BJ (cell line): Measurements from ENCODE around the gene CRYGN. TPM values are rescaled to one million over a fixed set of nuclear protein-coding genes. Genes with fewer than 3 reads are reported as not detected.

ENCODE experiments used
- CTCF ChIA-PET: fragments of 350-600 bp; formaldehyde crosslinking; extraction: SDS; loops from one replicate; lab custom pipeline; 2021; ENCODE audit warnings: antibody characterized with exemption, inconsistent platforms; lab: Yijun Ruan, JAX
- POLR2A ChIA-PET: fragments of 300-600 bp; sonication (Branson Sonifier 250); formaldehyde crosslinking; extraction: SDS; loops from one replicate; lab custom pipeline; 2021; ENCODE audit warnings: antibody characterized with exemption; lab: Charles Lee
- DNase-seq: peaks from one replicate; pipeline ENCODE4 v3.0.0-alpha.2; 2011; ENCODE audit warnings: low read depth
- H3K27me3 ChIP-seq: 2 replicates; pipeline ENCODE4 v1.6.0; 2011; ENCODE audit warnings: low read length; ENCODE audit not compliant: control insufficient read depth, insufficient read depth
- H3K36me3 ChIP-seq: 2 replicates; pipeline ENCODE4 v1.5.1; 2011; ENCODE audit warnings: low read length; ENCODE audit not compliant: control insufficient read depth, insufficient read depth
- H3K4me3 ChIP-seq: 2 replicates; pipeline ENCODE4 v1.5.1; 2011; ENCODE audit warnings: low read depth, mild to moderate bottlenecking, control low read depth, low read length
- CTCF ChIP-seq: IDR thresholded peaks from 2 replicates; pipeline ENCODE4 v1.5.1; 2011; ENCODE audit warnings: low read depth, mild to moderate bottlenecking, control low read depth, inconsistent platforms, low read length, moderate library complexity; ENCODE audit not compliant: insufficient read depth
- polyA plus RNA-seq: library from polyadenylated mRNA; depleted of rRNA; stranded (reverse); fragments of >200 nt; gene quantifications from 2 replicates; pipeline ENCODE4 v1.2.3, GENCODE V29; 2011

The CRYGN gene
- polyA plus RNA-seq, 1 experiment: 0.10 TPM

- no peak for TF ChIP-seq CTCF
- Histone ChIP-seq H3K4me3 (no peak overlapping the region), H3K27me3 (peaks cover 11% of the 10 kb centered on the region), H3K36me3 (no peaks in the 10 kb centered on the region)
- ChIA-PET POLR2A (no interaction called here), CTCF (interaction anchor here (0.8 to 2.2 kb wide), 5 partner anchors 8 to 341 kb away, joined by 3 to 9 read pairs (median 5); no protein-coding TSS in a partner anchor)
- no peak for DNase-seq
Measured at GRCh38 chr7:151440799-151441445, 981 bp upstream of the CRYGN start.

DNA sequence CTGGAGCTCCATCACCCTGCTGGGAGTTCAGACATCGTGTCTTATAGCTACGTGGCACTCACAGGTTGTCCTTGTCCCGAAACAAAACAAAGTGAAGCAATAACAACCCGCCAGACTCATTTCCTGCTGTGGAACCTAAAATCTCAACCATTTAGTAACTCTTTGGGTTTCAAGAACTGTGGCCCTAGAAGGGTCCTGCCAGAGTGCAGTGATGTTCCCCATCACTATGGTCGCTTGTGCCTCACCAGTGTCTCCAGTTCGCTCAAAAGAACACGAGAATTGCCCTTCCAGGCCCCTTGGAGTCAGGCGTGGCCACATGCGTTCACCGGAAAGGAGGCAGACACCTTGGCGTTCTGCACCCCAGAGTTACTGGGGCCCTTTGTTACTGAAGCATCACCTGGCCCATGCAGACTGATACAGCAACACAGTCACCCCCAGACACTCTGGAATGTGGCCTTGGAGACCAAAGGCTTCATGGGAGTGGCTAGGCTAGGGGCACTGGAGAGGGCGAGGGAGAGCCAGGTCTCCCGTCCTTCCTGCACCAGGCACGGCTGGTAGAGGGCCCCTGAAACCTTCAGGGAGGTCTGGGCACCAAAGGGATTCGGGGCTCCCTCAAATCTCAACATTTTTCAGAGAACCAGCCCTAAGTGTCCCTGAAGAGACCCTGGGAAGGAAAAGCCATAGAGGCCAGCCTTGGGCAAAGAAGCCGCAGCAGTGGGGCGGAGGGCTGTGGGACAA lies 908 bp downstream of the CRYGN start:
- DNase-seq: no peak
- TF ChIP-seq CTCF: no peak

DNA sequence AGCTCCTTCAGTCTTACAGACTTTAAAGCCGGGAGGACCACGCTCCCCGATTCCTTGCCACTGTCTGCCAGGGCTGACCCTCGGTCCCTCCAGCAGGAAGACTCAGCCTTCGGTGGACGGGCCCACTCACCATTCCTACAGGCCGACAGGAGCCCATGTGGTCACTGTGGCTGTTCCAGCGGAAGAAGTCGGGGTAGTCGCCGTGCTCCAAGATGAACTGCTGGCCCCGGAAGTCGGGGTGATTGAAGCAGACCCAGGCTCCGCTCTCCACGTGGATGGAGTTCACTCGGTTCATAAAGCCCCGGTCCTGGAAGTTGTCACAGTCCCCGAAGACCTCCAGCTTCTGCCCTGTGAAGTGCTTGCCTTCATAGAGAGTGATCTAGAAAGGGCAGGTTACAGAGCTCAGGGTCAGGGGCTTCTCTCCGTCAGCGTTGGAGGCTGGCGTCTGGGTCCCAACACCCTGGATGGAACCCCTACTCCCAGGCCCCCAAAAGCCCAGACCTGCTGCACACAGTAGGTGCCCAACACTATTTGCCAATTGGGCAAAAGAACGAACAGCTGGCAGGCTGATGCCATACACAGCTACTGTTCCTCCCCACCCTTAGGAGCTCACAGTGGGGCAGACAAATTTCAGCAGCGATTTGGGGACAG lies 1.9 kb downstream of the CRYGN start:
- POLR2A ChIA-PET: no interaction called here

More for the DNA sequence above, 908 bp downstream of the CRYGN start:
- CTCF ChIA-PET: interaction anchor here (1.5 to 4.1 kb wide), 4 partner anchors 9 to 321 kb away, joined by 5 to 37 read pairs (median 10); no protein-coding TSS in a partner anchor
- POLR2A ChIA-PET: no interaction called here
- H3K4me3 ChIP-seq: no peak overlapping the region
- H3K36me3 ChIP-seq: no peaks in the 10 kb centered on the region
- H3K27me3 ChIP-seq: peaks cover 11% of the 10 kb centered on the region

DNA sequence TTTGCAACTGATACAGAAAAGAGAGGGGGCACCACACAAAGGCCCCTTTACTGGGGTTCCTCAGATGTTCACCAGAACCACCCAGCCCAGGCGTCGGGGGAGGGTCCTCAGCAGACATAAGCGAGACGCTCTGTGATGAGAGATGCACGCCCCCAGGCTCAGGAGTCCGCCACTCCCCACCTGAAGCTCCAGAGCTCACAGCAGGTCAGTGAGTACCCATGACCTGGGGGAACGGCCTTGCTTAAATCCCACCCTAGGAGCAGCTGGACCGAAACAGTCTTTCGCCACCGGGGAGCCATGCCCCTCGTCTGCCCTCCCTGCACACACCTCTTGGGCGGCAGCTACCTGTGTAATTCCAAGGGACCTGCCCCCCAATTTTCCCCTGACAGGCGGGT lies 2.8 kb downstream of the CRYGN start:
- CTCF ChIA-PET: interaction anchor here (0.7 to 4.1 kb wide), 7 partner anchors 9 to 323 kb away, joined by 3 to 37 read pairs (median 7); partner anchors contain the start of gene WDR86
- DNase-seq: no peak
- no peak for TF ChIP-seq CTCF
- peaks cover 13% of the 10 kb centered on the region for H3K27me3 ChIP-seq
- POLR2A ChIA-PET: no interaction called here
- no peak overlapping the region for H3K4me3 ChIP-seq
- no peaks in the 10 kb centered on the region for H3K36me3 ChIP-seq

More for the DNA sequence above, 1.9 kb downstream of the CRYGN start:
- no peak for TF ChIP-seq CTCF
- Histone ChIP-seq H3K36me3 (no peaks in the 10 kb centered on the region), H3K27me3 (peaks cover 13% of the 10 kb centered on the region), H3K4me3 (no peak overlapping the region)
- CTCF ChIA-PET: interaction anchor here (1.5 to 4.1 kb wide), 4 partner anchors 10 to 322 kb away, joined by 5 to 37 read pairs (median 9); no protein-coding TSS in a partner anchor
- no peak for DNase-seq
